Omental fat pad (tissue), 4 donors: ENCODE results near the gene HECTD2. TPM values are rescaled to one million over a fixed set of nuclear protein-coding genes. Genes with fewer than 3 reads are reported as not detected.

Experiments
- ATAC-seq: fragments of 150-250 bp; one replicate; pipeline ENCODE4 v1.9.1; 2016; ENCODE audit warnings: mild to moderate bottlenecking, moderate library complexity; ENCODE audit not compliant: low FRiP score
- DNase-seq: peaks from one replicate; pipeline ENCODE4 v3.0.0-alpha.2; 2019; ENCODE audit warnings: low spot score
- CTCF ChIP-seq, 3 donors: fragments of 450-650 bp; IDR thresholded peaks; one replicate each; pipeline ENCODE4 v1.5.1; 2016 to 2017; ENCODE audit warnings: antibody characterized with exemption in 3 of 3, mild to moderate bottlenecking in 3 of 3, moderate library complexity in 2 of 3
- total RNA-seq, 4 donors: library from RNA; depleted of rRNA; stranded (reverse); fragments of >200 nt; gene quantifications; one replicate each; pipeline ENCODE4 v1.1.0, GENCODE V29; 2016

Gene HECTD2
- total RNA-seq, 4 donors from 2014 or later = 10.5 to 18.0 (median 16.8) TPM

- DNase-seq = no peak
- ATAC-seq = no peak
- no peak for TF ChIP-seq CTCF (IDR thresholded peaks at IDR 0.05)
Observed at GRCh38 chr10:91416339-91416855, 6.3 kb downstream of the HECTD2 start.

GRCh38 chr10:91418416-91418815 is 8.3 kb downstream of the HECTD2 start:
- DNase-seq (no peak), ATAC-seq (no peak)
- TF ChIP-seq CTCF (IDR thresholded peaks at IDR 0.05) = no peak

GRCh38 chr10:91420868-91421267 is 10.7 kb downstream of the HECTD2 start:
- TF ChIP-seq CTCF (IDR thresholded peaks at IDR 0.05) = no peak
- DNase-seq (no peak), ATAC-seq (no peak)

- TF ChIP-seq CTCF (IDR thresholded peaks at IDR 0.05) = no peak
- no peak for ATAC-seq
- no peak for DNase-seq
Observed at GRCh38 chr10:91422915-91423314, 12.8 kb downstream of the HECTD2 start.

- ATAC-seq = no peak
- TF ChIP-seq CTCF (IDR thresholded peaks at IDR 0.05) = no peak
- no peak for DNase-seq
Observed at GRCh38 chr10:91424016-91424415, 13.9 kb downstream of the HECTD2 start.

- DNase-seq (no peak), ATAC-seq (peak; percentile 28)
- TF ChIP-seq CTCF (IDR thresholded peaks at IDR 0.05) = no peak
Observed at GRCh38 chr10:91432175-91432574, 22.0 kb downstream of the HECTD2 start.

- no peak for DNase-seq
- no peak for ATAC-seq
- TF ChIP-seq CTCF (IDR thresholded peaks at IDR 0.05) = no peak
Observed at GRCh38 chr10:91433620-91434019, 23.5 kb downstream of the HECTD2 start.
